ENCODE measurements around the gene HOXA9.

The HOXA9 gene

GRCh38 chr7:27141923-27142579 is 23.3 kb downstream of the HOXA9 start (continued):
- TF ChIP-seq GLIS1 (tag by site-specific recombination; IDR thresholded peaks at IDR 0.05) (peak; percentile 18; the same call in 1 of the 2 replicates), GLIS2 (tag by site-specific recombination; IDR thresholded peaks at IDR 0.05) (peak; percentile 34; the same call in 1 of the 2 replicates), ZBTB26 (tag by site-specific recombination; optimal IDR thresholded peaks at IDR 0.05) (no peak), ZSCAN5A (tag by site-specific recombination; IDR thresholded peaks at IDR 0.05) (no peak), ZSCAN23 (tag by site-specific recombination; IDR thresholded peaks at IDR 0.05) (no peak), REST (tag by site-specific recombination; IDR thresholded peaks at IDR 0.05) (no peak), ZNF513 (tag by site-specific recombination; IDR thresholded peaks at IDR 0.05) (no peak), OSR2 (tag by site-specific recombination; IDR thresholded peaks at IDR 0.05) (no peak), BCL11B (tag by site-specific recombination; IDR thresholded peaks at IDR 0.05; ENCODE audit: low read depth) (no peak), ZNF280D (tag by site-specific recombination; IDR thresholded peaks at IDR 0.05) (no peak), ZNF16 (tag by site-specific recombination; IDR thresholded peaks at IDR 0.05; ENCODE audit: low read depth) (no peak), ZNF138 (tag by site-specific recombination; IDR thresholded peaks at IDR 0.05; ENCODE audit: borderline replicate concordance) (no peak), ZNF629 (tag by site-specific recombination; IDR thresholded peaks at IDR 0.05) (no peak), ZBTB8A (tag by site-specific recombination; IDR thresholded peaks at IDR 0.05) (peak; percentile 63), HOXC10 (CRISPR knock-in tag; IDR thresholded peaks at IDR 0.05) (no peak), BCL11A (tag by site-specific recombination; IDR thresholded peaks at IDR 0.05; ENCODE audit: low read depth) (no peak), ZNF266 (tag by site-specific recombination; IDR thresholded peaks at IDR 0.05; ENCODE audit: low read depth) (no peak), ZFP3 (tag by site-specific recombination; IDR thresholded peaks at IDR 0.05; ENCODE audit: low read depth) (no peak), HIC1 (tag by site-specific recombination; IDR thresholded peaks at IDR 0.05) (no peak), ZNF707 (tag by site-specific recombination; IDR thresholded peaks at IDR 0.05) (no peak), ZNF624 (tag by site-specific recombination; IDR thresholded peaks at IDR 0.05) (no peak), ZNF785 (tag by site-specific recombination; IDR thresholded peaks at IDR 0.05) (no peak), GLI4 (tag by site-specific recombination; IDR thresholded peaks at IDR 0.05) (no peak), HOXD13 (CRISPR knock-in tag; IDR thresholded peaks at IDR 0.05; ENCODE audit: borderline replicate concordance) (no peak)
